HL-60 (cell line): ENCODE measurements around the gene PDE4B.

Experiments used
- REST ChIP-seq: IDR thresholded peaks from 2 replicates; pipeline ENCODE4 v1.6.1; 2012; ENCODE audit warnings: low read depth; ENCODE audit not compliant: insufficient replicate concordance
- TF ChIP-seq, protein P1 (sequence below): IDR thresholded peaks from one replicate; pipeline ENCODE4 v1.5.1; 2011; ENCODE audit warnings: low read length, control low read depth, inconsistent platforms; ENCODE audit not compliant: insufficient read depth

GRCh38 chr1:65765631-65766030, 27.1 kb upstream of the PDE4B start:
- TF ChIP-seq, protein P1, sequence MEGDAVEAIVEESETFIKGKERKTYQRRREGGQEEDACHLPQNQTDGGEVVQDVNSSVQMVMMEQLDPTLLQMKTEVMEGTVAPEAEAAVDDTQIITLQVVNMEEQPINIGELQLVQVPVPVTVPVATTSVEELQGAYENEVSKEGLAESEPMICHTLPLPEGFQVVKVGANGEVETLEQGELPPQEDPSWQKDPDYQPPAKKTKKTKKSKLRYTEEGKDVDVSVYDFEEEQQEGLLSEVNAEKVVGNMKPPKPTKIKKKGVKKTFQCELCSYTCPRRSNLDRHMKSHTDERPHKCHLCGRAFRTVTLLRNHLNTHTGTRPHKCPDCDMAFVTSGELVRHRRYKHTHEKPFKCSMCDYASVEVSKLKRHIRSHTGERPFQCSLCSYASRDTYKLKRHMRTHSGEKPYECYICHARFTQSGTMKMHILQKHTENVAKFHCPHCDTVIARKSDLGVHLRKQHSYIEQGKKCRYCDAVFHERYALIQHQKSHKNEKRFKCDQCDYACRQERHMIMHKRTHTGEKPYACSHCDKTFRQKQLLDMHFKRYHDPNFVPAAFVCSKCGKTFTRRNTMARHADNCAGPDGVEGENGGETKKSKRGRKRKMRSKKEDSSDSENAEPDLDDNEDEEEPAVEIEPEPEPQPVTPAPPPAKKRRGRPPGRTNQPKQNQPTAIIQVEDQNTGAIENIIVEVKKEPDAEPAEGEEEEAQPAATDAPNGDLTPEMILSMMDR, result no peak
- no peak for TF ChIP-seq REST
